ENCODE results near the gene LRRFIP2.

The LRRFIP2 gene

GRCh38 chr3:37107846-37108245, 66.5 kb downstream of the LRRFIP2 start:
- H3K4me3 ChIP-seq (ENCODE audit: low read depth, low read length): no peak overlapping the region
- TF ChIP-seq CTCF (IDR thresholded peaks at IDR 0.05; ENCODE audit: low read depth, low read length): no peak
- DNase-seq (ENCODE audit: low read depth, low spot score): no peak
- in situ Hi-C loops (cut with HindIII; ENCODE audit: low sequenced_read_pairs): no loop called here

GRCh38 chr3:37103103-37103808, 71.1 kb downstream of the LRRFIP2 start:
- no peak for TF ChIP-seq CTCF (IDR thresholded peaks at IDR 0.05; ENCODE audit: low read depth, low read length)
- in situ Hi-C loops (cut with HindIII; ENCODE audit: low sequenced_read_pairs): no loop called here
- H3K4me3 ChIP-seq (ENCODE audit: low read depth, low read length): no peak overlapping the region
- no peak for DNase-seq (ENCODE audit: low read depth, low spot score)

GRCh38 chr3:37100411-37100810, 74.0 kb downstream of the LRRFIP2 start:
- DNase-seq (ENCODE audit: low read depth, low spot score): no peak
- no peak overlapping the region for H3K4me3 ChIP-seq (ENCODE audit: low read depth, low read length)
- in situ Hi-C loops (cut with HindIII; ENCODE audit: low sequenced_read_pairs): no loop called here
- TF ChIP-seq CTCF (IDR thresholded peaks at IDR 0.05; ENCODE audit: low read depth, low read length): no peak

- in situ Hi-C loops (cut with HindIII; ENCODE audit: low sequenced_read_pairs): no loop called here
- TF ChIP-seq CTCF (IDR thresholded peaks at IDR 0.05; ENCODE audit: low read depth, low read length): no peak
- no peak overlapping the region for H3K4me3 ChIP-seq (ENCODE audit: low read depth, low read length)
- no peak for DNase-seq (ENCODE audit: low read depth, low spot score)
Measured at GRCh38 chr3:37099469-37099868, 74.9 kb downstream of the LRRFIP2 start.

GRCh38 chr3:37098884-37099283, 75.5 kb downstream of the LRRFIP2 start:
- TF ChIP-seq CTCF (IDR thresholded peaks at IDR 0.05; ENCODE audit: low read depth, low read length): no peak
- no peak for DNase-seq (ENCODE audit: low read depth, low spot score)
- in situ Hi-C loops (cut with HindIII; ENCODE audit: low sequenced_read_pairs): no loop called here
- no peak overlapping the region for H3K4me3 ChIP-seq (ENCODE audit: low read depth, low read length)

- in situ Hi-C loops (cut with HindIII; ENCODE audit: low sequenced_read_pairs): no loop called here
- no peak for TF ChIP-seq CTCF (IDR thresholded peaks at IDR 0.05; ENCODE audit: low read depth, low read length)
- no peak for DNase-seq (ENCODE audit: low read depth, low spot score)
- no peak overlapping the region for H3K4me3 ChIP-seq (ENCODE audit: low read depth, low read length)
Measured at GRCh38 chr3:37097776-37098175, 76.6 kb downstream of the LRRFIP2 start.
